ENCODE results near the gene TRIM37. TPM values are rescaled to one million over a fixed set of nuclear protein-coding genes. Genes with fewer than 3 reads are reported as not detected.
A peak's percentile ranks its signal among the peaks of the same experiment; 100 is the strongest.

Gene TRIM37
- total RNA-seq, 8 experiments from 2014 or later = 30.2 to 54.5 (median 32.0) TPM

- Histone ChIP-seq H3K4me1 (replicated peaks in 1 of 2) (peaks cover 0 to 4% of the 10 kb centered on the region in 2 donors), H3K4me3 (no peak overlapping the region), H3K27ac (no peak overlapping the region)
- WGBS, 10 experiments = 79 to 100% (median 100%) methylated on average over 2 to 7 of the region's 7 CpGs; no CpG with 5 or more reads in 2 of the 10 experiments
- no peak for ATAC-seq (replicated peaks in 6 of 8)
- in situ Hi-C loops (cut with MboI; ENCODE audit: low pct_unique_long_range_greater_than_20kb in 2 of 9, low sequenced_read_pairs in 9 of 9, unreplicated experiment in 9 of 9) = loop anchor here in 1 of 9 experiments (10.0 kb wide), 1 partner anchor 281 kb away; no protein-coding TSS in a partner anchor
Measured at GRCh38 chr17:58995247-58995940, 111.3 kb downstream of the TRIM37 start.

GRCh38 chr17:58993311-58993710 lies 113.4 kb downstream of the TRIM37 start:
- in situ Hi-C loops (cut with MboI; ENCODE audit: low pct_unique_long_range_greater_than_20kb in 2 of 9, low sequenced_read_pairs in 9 of 9, unreplicated experiment in 9 of 9) = loop anchor here in 1 of 9 experiments (10.0 kb wide), 1 partner anchor 279 kb away; no protein-coding TSS in a partner anchor
- ATAC-seq (replicated peaks in 6 of 8) = no peak

GRCh38 chr17:58991718-58992331 lies 114.9 kb downstream of the TRIM37 start:
- Histone ChIP-seq H3K4me3 (no peak overlapping the region), H3K4me1 (replicated peaks in 1 of 2) (peaks cover 0 to 4% of the 10 kb centered on the region in 2 donors), H3K27ac (no peak overlapping the region)
- peak in 2 of 8 experiments; percentile 15 to 70 for ATAC-seq (replicated peaks in 6 of 8)
- 8 to 100% (median 75%) methylated on average over 1 to 3 of the region's 4 CpGs; no CpG with 5 or more reads in 2 of the 10 experiments for WGBS, 10 experiments
- in situ Hi-C loops (cut with MboI; ENCODE audit: low pct_unique_long_range_greater_than_20kb in 2 of 9, low sequenced_read_pairs in 9 of 9, unreplicated experiment in 9 of 9) = loop anchor here in 1 of 9 experiments (10.0 kb wide), 1 partner anchor 277 kb away; no protein-coding TSS in a partner anchor

More at GRCh38 chr17:58993311-58993710, 113.4 kb downstream of the TRIM37 start:
- H3K4me3 ChIP-seq = no peak overlapping the region
- peaks cover 0 to 4% of the 10 kb centered on the region in 2 donors for H3K4me1 ChIP-seq (replicated peaks in 1 of 2)
- no peak overlapping the region for H3K27ac ChIP-seq
- 69 to 100% (median 83%) methylated on average over 1 to 5 of the region's 5 CpGs; no CpG with 5 or more reads in 3 of the 10 experiments for WGBS, 10 experiments

GRCh38 chr17:58989629-58990028 lies 117.1 kb downstream of the TRIM37 start:
- Histone ChIP-seq H3K27ac (no peak overlapping the region), H3K4me3 (no peak overlapping the region), H3K4me1 (replicated peaks in 1 of 2) (peaks cover 0 to 4% of the 10 kb centered on the region in 2 donors)
- 42 to 100% (median 67%) methylated on average over 2 of the region's 2 CpGs; no CpG with 5 or more reads in 1 of the 10 experiments for WGBS, 10 experiments
- no peak for ATAC-seq (replicated peaks in 6 of 8)
- in situ Hi-C loops (cut with MboI; ENCODE audit: low pct_unique_long_range_greater_than_20kb in 2 of 9, low sequenced_read_pairs in 9 of 9, unreplicated experiment in 9 of 9) = loop anchor here in 1 of 9 experiments (10.0 kb wide), 1 partner anchor 275 kb away; no protein-coding TSS in a partner anchor

- in situ Hi-C loops (cut with MboI; ENCODE audit: low pct_unique_long_range_greater_than_20kb in 2 of 9, low sequenced_read_pairs in 9 of 9, unreplicated experiment in 9 of 9) = no loop called here
- no peak for ATAC-seq (replicated peaks in 6 of 8)
- Histone ChIP-seq H3K27ac (no peak overlapping the region), H3K4me3 (no peak overlapping the region), H3K4me1 (replicated peaks in 1 of 2) (no peaks in the 10 kb centered on the region)
- 88 to 100% (median 94%) methylated on average over 1 to 5 of the region's 6 CpGs; no CpG with 5 or more reads in 5 of the 10 experiments for WGBS, 10 experiments
Measured at GRCh38 chr17:58985971-58986370, 120.7 kb downstream of the TRIM37 start.

- WGBS, 10 experiments = 56 to 100% (median 84%) methylated on average over 1 to 6 of the region's 6 CpGs; no CpG with 5 or more reads in 1 of the 10 experiments
- Histone ChIP-seq H3K4me1 (replicated peaks in 1 of 2) (no peaks in the 10 kb centered on the region), H3K4me3 (no peak overlapping the region), H3K27ac (no peak overlapping the region)
- in situ Hi-C loops (cut with MboI; ENCODE audit: low pct_unique_long_range_greater_than_20kb in 2 of 9, low sequenced_read_pairs in 9 of 9, unreplicated experiment in 9 of 9) = no loop called here
- ATAC-seq (replicated peaks in 6 of 8) = no peak
Measured at GRCh38 chr17:58985367-58985766, 121.3 kb downstream of the TRIM37 start.

GRCh38 chr17:58982626-58983025 lies 124.1 kb downstream of the TRIM37 start:
- no peak for ATAC-seq (replicated peaks in 6 of 8)
- H3K4me3 ChIP-seq = no peak overlapping the region
- H3K27ac ChIP-seq = no peak overlapping the region
- H3K4me1 ChIP-seq (replicated peaks in 1 of 2) = no peaks in the 10 kb centered on the region
- in situ Hi-C loops (cut with MboI; ENCODE audit: low pct_unique_long_range_greater_than_20kb in 2 of 9, low sequenced_read_pairs in 9 of 9, unreplicated experiment in 9 of 9) = no loop called here
- WGBS, 10 experiments = 79 to 100% (median 88%) methylated on average over 1 to 3 of the region's 3 CpGs; no CpG with 5 or more reads in 2 of the 10 experiments

- H3K4me1 ChIP-seq (replicated peaks in 1 of 2) = no peaks in the 10 kb centered on the region
- H3K27ac ChIP-seq = no peak overlapping the region
- 35 to 100% (median 86%) methylated on average over 1 to 3 of the region's 3 CpGs; no CpG with 5 or more reads in 3 of the 10 experiments for WGBS, 10 experiments
- H3K4me3 ChIP-seq = no peak overlapping the region
- ATAC-seq (replicated peaks in 6 of 8) = no peak
- in situ Hi-C loops (cut with MboI; ENCODE audit: low pct_unique_long_range_greater_than_20kb in 2 of 9, low sequenced_read_pairs in 9 of 9, unreplicated experiment in 9 of 9) = no loop called here
Measured at GRCh38 chr17:58980706-58981481, 125.8 kb downstream of the TRIM37 start.

GRCh38 chr17:58976541-58976940 lies 130.1 kb downstream of the TRIM37 start:
- H3K4me1 ChIP-seq (replicated peaks in 1 of 2) = no peaks in the 10 kb centered on the region
- H3K4me3 ChIP-seq = no peak overlapping the region
- in situ Hi-C loops (cut with MboI; ENCODE audit: low pct_unique_long_range_greater_than_20kb in 2 of 9, low sequenced_read_pairs in 9 of 9, unreplicated experiment in 9 of 9) = no loop called here
- ATAC-seq (replicated peaks in 6 of 8) = no peak
- H3K27ac ChIP-seq = no peak overlapping the region
- 44 to 100% (median 81%) methylated on average over 1 to 3 of the region's 3 CpGs for WGBS, 10 experiments

- Histone ChIP-seq H3K4me1 (replicated peaks in 1 of 2) (peaks cover 10 to 18% of the 10 kb centered on the region in 2 donors), H3K4me3 (no peak overlapping the region), H3K27ac (no peak overlapping the region)
- in situ Hi-C loops (cut with MboI; ENCODE audit: low pct_unique_long_range_greater_than_20kb in 2 of 9, low sequenced_read_pairs in 9 of 9, unreplicated experiment in 9 of 9) = no loop called here
- ATAC-seq (replicated peaks in 6 of 8) = no peak
- 64 to 100% (median 96%) methylated on average over 1 to 2 of the region's 2 CpGs for WGBS, 10 experiments
Measured at GRCh38 chr17:58974354-58974753, 132.3 kb downstream of the TRIM37 start.

GRCh38 chr17:58970609-58971450 lies 135.8 kb downstream of the TRIM37 start:
- Histone ChIP-seq H3K4me1 (replicated peaks in 1 of 2) (peaks cover 13 to 29% of the 10 kb centered on the region in 2 donors), H3K4me3 (no peak overlapping the region), H3K27ac (no peak overlapping the region)
- WGBS, 10 experiments = 7 to 82% (median 43%) methylated on average over 3 to 7 of the region's 7 CpGs
- ATAC-seq (replicated peaks in 6 of 8) = peak in 7 of 8 experiments; percentile 20 to 64 (median 55)
- in situ Hi-C loops (cut with MboI; ENCODE audit: low pct_unique_long_range_greater_than_20kb in 2 of 9, low sequenced_read_pairs in 9 of 9, unreplicated experiment in 9 of 9) = no loop called here

GRCh38 chr17:58969612-58970011 lies 137.1 kb downstream of the TRIM37 start:
- no peak overlapping the region for H3K27ac ChIP-seq
- ATAC-seq (replicated peaks in 6 of 8) = peak in 5 of 8 experiments; percentile 6 to 41 (median 23)
- peaks cover 13 to 35% of the 10 kb centered on the region in 2 donors for H3K4me1 ChIP-seq (replicated peaks in 1 of 2)
- H3K4me3 ChIP-seq = no peak overlapping the region
- in situ Hi-C loops (cut with MboI; ENCODE audit: low pct_unique_long_range_greater_than_20kb in 2 of 9, low sequenced_read_pairs in 9 of 9, unreplicated experiment in 9 of 9) = no loop called here
- 68 to 93% (median 83%) methylated on average over 2 to 4 of the region's 4 CpGs; no CpG with 5 or more reads in 4 of the 10 experiments for WGBS, 10 experiments

Data from motor neuron (in vitro differentiated cells).